Astrocyte of the spinal cord (primary cell): ENCODE measurements around the gene KY.

Experiments
- DNase-seq: peaks from one replicate; pipeline ENCODE4 v3.0.0; 2011; ENCODE audit warnings: low read depth, low spot score
- H3K4me3 ChIP-seq: 2 replicates; pipeline ENCODE4 v1.5.1; 2011; ENCODE audit warnings: low read depth, mild to moderate bottlenecking, low read length, moderate library complexity
- CTCF ChIP-seq: IDR thresholded peaks from 2 replicates; pipeline ENCODE4 v1.5.1; 2012; ENCODE audit warnings: low read depth, mild to moderate bottlenecking, low read length, inconsistent platforms
- in situ Hi-C: cut with HindIII; loops from 2 replicates; pipeline ENCODE4 v1.10.0; 2017; ENCODE audit warnings: low sequenced_read_pairs

Gene KY

DNA sequence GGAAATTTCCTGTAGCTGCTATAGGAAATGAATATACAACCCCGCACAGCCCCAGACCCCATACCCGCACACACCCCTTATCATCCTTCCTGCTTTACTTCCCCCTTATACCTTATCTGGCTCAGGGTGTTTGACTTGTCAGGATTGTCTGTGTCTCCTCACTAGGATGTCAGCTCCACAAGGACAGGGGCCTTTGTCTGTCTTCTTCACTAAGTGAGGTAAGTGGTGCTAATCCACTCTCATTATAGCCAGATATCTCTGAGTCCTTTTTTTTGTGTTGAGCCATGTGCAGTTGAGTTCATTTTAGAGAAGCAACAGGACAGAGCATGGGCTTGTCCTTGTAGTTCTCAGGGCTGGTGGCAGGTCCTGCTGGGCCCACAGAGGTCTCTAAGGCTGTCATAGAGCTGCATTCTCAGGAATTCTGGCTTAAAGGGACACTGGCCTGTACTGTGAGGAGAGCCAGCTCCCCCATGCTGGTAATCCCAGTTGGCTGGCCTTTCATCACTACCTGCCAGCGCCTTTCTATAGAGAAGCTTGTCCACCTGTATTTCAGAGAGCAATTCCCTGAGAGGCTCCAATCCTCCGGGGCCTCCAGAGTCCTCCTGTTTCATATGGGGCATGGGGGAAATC, 9.0 kb downstream of the KY start:
- in situ Hi-C loops = no loop called here
- no peak overlapping the region for H3K4me3 ChIP-seq
- TF ChIP-seq CTCF = no peak
- DNase-seq = no peak

DNA sequence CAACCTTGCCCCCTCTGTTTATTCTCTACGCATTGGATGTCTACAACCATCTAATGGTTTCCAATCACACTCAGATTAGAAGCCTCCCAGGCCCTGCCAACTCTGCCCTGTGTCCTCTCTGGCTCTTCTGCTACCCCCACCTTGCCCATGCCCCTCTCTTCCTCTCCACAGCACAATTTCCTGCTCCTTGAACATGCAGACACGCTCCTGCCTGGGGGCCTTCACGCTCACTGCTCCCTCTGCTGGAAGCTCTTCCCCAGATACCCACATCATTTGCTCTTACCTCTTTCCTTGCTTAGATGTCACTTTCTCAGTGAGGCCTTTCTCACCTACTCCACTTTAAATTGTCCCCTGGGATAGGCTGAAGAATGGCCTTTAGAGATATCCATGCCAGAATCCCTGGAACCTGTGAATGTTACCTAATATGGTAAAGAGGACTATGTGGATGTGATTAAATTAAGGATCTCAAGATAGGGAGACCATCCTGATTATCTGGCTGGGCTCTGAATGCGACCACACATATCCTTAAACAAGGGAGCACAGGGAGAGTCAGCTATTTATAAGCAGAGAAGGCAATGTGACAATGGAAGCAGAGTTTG, 9.9 kb downstream of the KY start:
- DNase-seq = peak; percentile 35
- in situ Hi-C loops = no loop called here
- peak; percentile 72 for TF ChIP-seq CTCF
- H3K4me3 ChIP-seq = no peak overlapping the region

- no peak for DNase-seq
- in situ Hi-C loops = no loop called here
- no peak overlapping the region for H3K4me3 ChIP-seq
- no peak for TF ChIP-seq CTCF
Observed at GRCh38 chr3:134640378-134640777, 10.4 kb downstream of the KY start.

DNA sequence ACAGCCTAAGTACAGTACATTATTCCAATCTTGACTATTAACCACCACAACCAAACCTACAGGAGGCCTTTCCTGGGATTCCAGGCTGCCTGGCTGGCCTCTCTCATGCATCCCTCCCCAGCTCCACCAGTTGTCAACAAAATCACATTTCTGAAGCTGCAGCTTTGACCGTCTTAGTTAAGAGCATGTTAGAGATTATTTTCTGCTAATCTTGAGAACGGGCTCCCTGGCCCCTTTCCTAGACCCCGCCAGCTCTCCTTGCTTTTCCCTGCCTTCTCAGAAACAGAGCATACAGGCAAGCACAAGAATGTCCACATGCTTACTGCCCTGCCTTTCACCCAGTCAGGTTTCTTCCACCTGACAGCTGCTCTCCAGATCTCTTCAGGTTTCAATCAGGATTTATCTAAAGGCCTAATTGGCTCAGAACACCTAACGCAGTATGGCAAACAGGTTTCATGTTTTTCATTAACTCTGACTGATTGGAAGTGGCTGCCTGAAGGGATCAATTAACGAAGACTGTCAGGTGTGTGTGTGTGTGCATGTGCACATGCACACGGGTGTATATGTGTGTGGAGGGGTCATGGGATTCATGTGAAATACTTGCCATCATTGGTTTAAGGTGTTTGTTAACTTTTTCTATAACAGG, 12.3 kb downstream of the KY start:
- no peak overlapping the region for H3K4me3 ChIP-seq
- no peak for TF ChIP-seq CTCF
- no peak for DNase-seq
- in situ Hi-C loops = no loop called here

- in situ Hi-C loops = no loop called here
- no peak for TF ChIP-seq CTCF
- no peak for DNase-seq
- no peak overlapping the region for H3K4me3 ChIP-seq
Observed at GRCh38 chr3:134636406-134636805, 14.4 kb downstream of the KY start.

GRCh38 chr3:134630506-134630905, 20.3 kb downstream of the KY start:
- DNase-seq = no peak
- in situ Hi-C loops = no loop called here
- peak; percentile 52 for TF ChIP-seq CTCF
- H3K4me3 ChIP-seq = no peak overlapping the region
